ENCODE data around the gene NECTIN2.
"Not testable (repeated sequence)": the region's sequence is repeated elsewhere in the genome, so short reads cannot be mapped to it uniquely, and the experiment has no call there.

GRCh38 chr19:44914433-44915206 is 68.5 kb downstream of the NECTIN2 start, which contains the start of gene APOC1:
- not testable (repeated sequence) for TF ChIP-seq ZFP3 (CRISPR knock-in tag; IDR thresholded peaks at IDR 0.05); TCF4 (CRISPR knock-in tag; IDR thresholded peaks at IDR 0.05; ENCODE audit: borderline replicate concordance); TSHZ2 (CRISPR knock-in tag; IDR thresholded peaks at IDR 0.05); CSDC2 (CRISPR knock-in tag; IDR thresholded peaks at IDR 0.05); RARB (CRISPR knock-in tag; IDR thresholded peaks at IDR 0.05); PATZ1 (CRISPR knock-in tag; IDR thresholded peaks at IDR 0.05; ENCODE audit: borderline replicate concordance); ARNTL (CRISPR knock-in tag; IDR thresholded peaks at IDR 0.05; ENCODE audit: borderline replicate concordance, low read depth); GLIS3 (CRISPR knock-in tag; IDR thresholded peaks at IDR 0.05); ZNF565 (CRISPR knock-in tag; conservative IDR thresholded peaks at IDR 0.05; ENCODE audit: low read depth); OSR1 (CRISPR knock-in tag; IDR thresholded peaks at IDR 0.05); ESRRG (CRISPR knock-in tag; IDR thresholded peaks at IDR 0.05); BACH2 (CRISPR knock-in tag; IDR thresholded peaks at IDR 0.05; ENCODE audit: borderline replicate concordance)
- TF ChIP-seq, protein P1, sequence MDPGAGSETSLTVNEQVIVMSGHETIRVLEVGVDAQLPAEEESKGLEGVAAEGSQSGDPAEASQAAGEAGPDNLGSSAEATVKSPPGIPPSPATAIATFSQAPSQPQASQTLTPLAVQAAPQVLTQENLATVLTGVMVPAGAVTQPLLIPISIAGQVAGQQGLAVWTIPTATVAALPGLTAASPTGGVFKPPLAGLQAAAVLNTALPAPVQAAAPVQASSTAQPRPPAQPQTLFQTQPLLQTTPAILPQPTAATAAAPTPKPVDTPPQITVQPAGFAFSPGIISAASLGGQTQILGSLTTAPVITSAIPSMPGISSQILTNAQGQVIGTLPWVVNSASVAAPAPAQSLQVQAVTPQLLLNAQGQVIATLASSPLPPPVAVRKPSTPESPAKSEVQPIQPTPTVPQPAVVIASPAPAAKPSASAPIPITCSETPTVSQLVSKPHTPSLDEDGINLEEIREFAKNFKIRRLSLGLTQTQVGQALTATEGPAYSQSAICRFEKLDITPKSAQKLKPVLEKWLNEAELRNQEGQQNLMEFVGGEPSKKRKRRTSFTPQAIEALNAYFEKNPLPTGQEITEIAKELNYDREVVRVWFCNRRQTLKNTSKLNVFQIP (CRISPR knock-in tag; IDR thresholded peaks at IDR 0.05; ENCODE audit: borderline replicate concordance, low read depth), result not testable (repeated sequence)

Measured in SK-N-SH treated with all-trans-retinoic acid at 6 μM for 48 hours (cell line).